GM21447 (cell line): Measurements from ENCODE around the gene GALNT17.

Experiments used
- ATAC-seq: cut with Tn5 transposase; IDR thresholded peaks from one replicate; pipeline ENCODE4 v1.9.1; 2021; ENCODE audit not compliant: unreplicated experiment

GALNT17 gene

GRCh38 chr7:71278257-71278656 lies 146.3 kb downstream of the GALNT17 start:
- no peak for ATAC-seq

- no peak for ATAC-seq
Measured at GRCh38 chr7:71281261-71281660, 149.3 kb downstream of the GALNT17 start.

GRCh38 chr7:71283802-71284201 lies 151.9 kb downstream of the GALNT17 start:
- no peak for ATAC-seq

- ATAC-seq, result no peak
Measured at GRCh38 chr7:71285571-71286145, 153.7 kb downstream of the GALNT17 start.

GRCh38 chr7:71286336-71286735 lies 154.4 kb downstream of the GALNT17 start:
- ATAC-seq, result no peak

- no peak for ATAC-seq
Measured at GRCh38 chr7:71286924-71287323, 155.0 kb downstream of the GALNT17 start.

GRCh38 chr7:71290452-71290851 lies 158.5 kb downstream of the GALNT17 start:
- no peak for ATAC-seq

- no peak for ATAC-seq
Measured at GRCh38 chr7:71298378-71298777, 166.4 kb downstream of the GALNT17 start.

- ATAC-seq, result no peak
Measured at GRCh38 chr7:71300086-71300485, 168.1 kb downstream of the GALNT17 start.

- no peak for ATAC-seq
Measured at GRCh38 chr7:71300603-71301002, 168.7 kb downstream of the GALNT17 start.

- no peak for ATAC-seq
Measured at GRCh38 chr7:71301167-71301566, 169.2 kb downstream of the GALNT17 start.

GRCh38 chr7:71303566-71303965 lies 171.6 kb downstream of the GALNT17 start:
- ATAC-seq, result no peak

- no peak for ATAC-seq
Measured at GRCh38 chr7:71308096-71308495, 176.2 kb downstream of the GALNT17 start.

GRCh38 chr7:71311576-71311975 lies 179.6 kb downstream of the GALNT17 start:
- no peak for ATAC-seq

- no peak for ATAC-seq
Measured at GRCh38 chr7:71312755-71313490, 181.0 kb downstream of the GALNT17 start.

- no peak for ATAC-seq
Measured at GRCh38 chr7:71313553-71313952, 181.6 kb downstream of the GALNT17 start.

GRCh38 chr7:71320916-71321315 lies 189.0 kb downstream of the GALNT17 start:
- ATAC-seq, result no peak

- no peak for ATAC-seq
Measured at GRCh38 chr7:71322201-71322600, 190.3 kb downstream of the GALNT17 start.

GRCh38 chr7:71323726-71324125 lies 191.8 kb downstream of the GALNT17 start:
- ATAC-seq, result no peak

GRCh38 chr7:71325151-71325550 lies 193.2 kb downstream of the GALNT17 start:
- ATAC-seq, result no peak

- ATAC-seq, result no peak
Measured at GRCh38 chr7:71326595-71326994, 194.7 kb downstream of the GALNT17 start.

GRCh38 chr7:71327946-71328345 lies 196.0 kb downstream of the GALNT17 start:
- no peak for ATAC-seq
